Erythroblast (primary cell): ENCODE results near the gene IL1RAPL2.

Experiments used
- GATA1 ChIP-seq: IDR thresholded peaks from 2 replicates; pipeline ENCODE4 v1.6.1; 2011; ENCODE audit warnings: low read depth, mild to moderate bottlenecking, control low read depth, low read length, moderate library complexity
- POLR2A ChIP-seq: IDR thresholded peaks from 2 replicates; pipeline ENCODE4 v1.6.1; 2011; ENCODE audit warnings: mild to moderate bottlenecking, low read length

- TF ChIP-seq POLR2A (no peak), GATA1 (no peak)
Observed at GRCh38 chrX:105755109-105755508, 1189.1 kb downstream of the IL1RAPL2 start.
